PFSK-1 (cell line): Measurements from ENCODE around the gene VGF.

Experiments used
- FOXP2 ChIP-seq: optimal IDR thresholded peaks from 2 replicates; pipeline ENCODE3; 2011; ENCODE audit warnings: borderline replicate concordance, control low read depth, inconsistent platforms; ENCODE audit not compliant: insufficient read depth; ENCODE audit errors: extremely low read length, extremely low read depth
- POLR2AphosphoS5 ChIP-seq: IDR thresholded peaks from 2 replicates; pipeline ENCODE4 v1.6.1; 2012; ENCODE audit warnings: low read depth, mild to moderate bottlenecking, control low read depth, low read length, moderate library complexity
- SIN3A ChIP-seq: IDR thresholded peaks from 2 replicates; pipeline ENCODE4 v1.6.1; 2012; ENCODE audit warnings: mild to moderate bottlenecking, low read length, moderate library complexity, borderline replicate concordance; ENCODE audit not compliant: insufficient read depth
- TAF1 ChIP-seq: IDR thresholded peaks from 2 replicates; pipeline ENCODE4 v1.6.1; 2012; ENCODE audit warnings: low read length, control low read depth, borderline replicate concordance; ENCODE audit not compliant: insufficient read depth
- TF ChIP-seq, protein P1 (sequence below), 2 experiments: IDR thresholded peaks; 2 replicates each; pipeline versions ENCODE4 v1.6.1 to v1.8.0; 2011 to 2012; ENCODE audit warnings: low read depth in 2 of 2, low read length in 2 of 2, control low read depth in 1 of 2, inconsistent platforms in 1 of 2, mild to moderate bottlenecking in 1 of 2, moderate library complexity in 1 of 2; ENCODE audit not compliant: insufficient read depth in 1 of 2

DNA sequence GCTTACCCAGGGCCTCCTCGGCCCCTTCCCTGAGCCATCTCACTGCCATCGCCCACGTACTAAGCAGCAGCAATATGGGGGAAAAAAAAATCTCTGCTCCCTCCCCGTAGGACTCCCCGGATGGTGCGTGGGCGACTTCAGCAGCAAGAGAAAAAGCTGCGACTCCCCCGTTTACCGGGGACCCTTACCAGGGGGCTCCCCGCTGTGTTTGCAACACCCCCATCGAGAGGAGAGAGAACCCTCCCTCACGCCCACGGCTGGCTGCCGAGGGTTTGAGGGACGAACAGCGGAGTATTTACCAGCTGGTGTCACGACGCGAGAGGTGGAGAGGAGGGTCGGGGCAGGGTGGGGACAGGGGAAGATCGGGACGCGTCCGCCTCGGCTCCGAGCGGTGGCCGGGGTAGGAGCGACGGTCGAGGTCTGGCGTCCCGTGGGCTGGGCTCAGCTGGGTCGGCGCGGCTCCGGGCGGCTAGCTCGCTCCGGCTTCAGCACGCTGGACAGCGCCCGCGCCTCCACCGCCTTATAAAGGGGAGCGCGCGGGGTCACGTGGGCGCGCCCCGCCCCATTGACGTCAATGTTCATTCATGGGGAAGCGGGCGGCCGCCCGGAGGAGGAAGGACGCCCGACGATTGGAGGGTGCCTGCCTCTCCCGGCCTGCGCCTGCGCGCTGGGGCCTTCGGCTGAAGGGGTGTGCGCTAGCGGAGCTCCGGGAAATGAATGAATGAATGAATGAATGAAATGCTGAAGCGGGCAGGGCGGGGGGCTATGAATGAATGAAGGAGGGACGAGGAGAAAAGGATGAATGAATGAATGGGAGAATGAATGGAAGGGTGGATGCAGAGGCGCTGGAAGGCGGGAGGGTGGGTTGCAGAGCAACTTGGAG lies at the start of gene VGF:
- TF ChIP-seq POLR2AphosphoS5, result peak; percentile 86
- peak; percentile 89 for TF ChIP-seq TAF1
- TF ChIP-seq FOXP2, result no peak
- TF ChIP-seq, protein P1, sequence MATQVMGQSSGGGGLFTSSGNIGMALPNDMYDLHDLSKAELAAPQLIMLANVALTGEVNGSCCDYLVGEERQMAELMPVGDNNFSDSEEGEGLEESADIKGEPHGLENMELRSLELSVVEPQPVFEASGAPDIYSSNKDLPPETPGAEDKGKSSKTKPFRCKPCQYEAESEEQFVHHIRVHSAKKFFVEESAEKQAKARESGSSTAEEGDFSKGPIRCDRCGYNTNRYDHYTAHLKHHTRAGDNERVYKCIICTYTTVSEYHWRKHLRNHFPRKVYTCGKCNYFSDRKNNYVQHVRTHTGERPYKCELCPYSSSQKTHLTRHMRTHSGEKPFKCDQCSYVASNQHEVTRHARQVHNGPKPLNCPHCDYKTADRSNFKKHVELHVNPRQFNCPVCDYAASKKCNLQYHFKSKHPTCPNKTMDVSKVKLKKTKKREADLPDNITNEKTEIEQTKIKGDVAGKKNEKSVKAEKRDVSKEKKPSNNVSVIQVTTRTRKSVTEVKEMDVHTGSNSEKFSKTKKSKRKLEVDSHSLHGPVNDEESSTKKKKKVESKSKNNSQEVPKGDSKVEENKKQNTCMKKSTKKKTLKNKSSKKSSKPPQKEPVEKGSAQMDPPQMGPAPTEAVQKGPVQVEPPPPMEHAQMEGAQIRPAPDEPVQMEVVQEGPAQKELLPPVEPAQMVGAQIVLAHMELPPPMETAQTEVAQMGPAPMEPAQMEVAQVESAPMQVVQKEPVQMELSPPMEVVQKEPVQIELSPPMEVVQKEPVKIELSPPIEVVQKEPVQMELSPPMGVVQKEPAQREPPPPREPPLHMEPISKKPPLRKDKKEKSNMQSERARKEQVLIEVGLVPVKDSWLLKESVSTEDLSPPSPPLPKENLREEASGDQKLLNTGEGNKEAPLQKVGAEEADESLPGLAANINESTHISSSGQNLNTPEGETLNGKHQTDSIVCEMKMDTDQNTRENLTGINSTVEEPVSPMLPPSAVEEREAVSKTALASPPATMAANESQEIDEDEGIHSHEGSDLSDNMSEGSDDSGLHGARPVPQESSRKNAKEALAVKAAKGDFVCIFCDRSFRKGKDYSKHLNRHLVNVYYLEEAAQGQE (IDR thresholded peaks at IDR 0.05; ENCODE audit: insufficient read depth in 1 of 2, low read depth in 2 of 2, low read length in 2 of 2), result peak in 1 of 2 experiments; percentile 99; a peak in 2 of 4 replicates
- peak; percentile 95; the same call in 1 of the 2 replicates for TF ChIP-seq SIN3A
